ENCODE results near the gene UQCC2. TPM values are rescaled to one million over a fixed set of nuclear protein-coding genes. Genes with fewer than 3 reads are reported as not detected.

Gene UQCC2
- polyA plus RNA-seq, 3 donors, result 58.5 to 68.6 (median 65.6) TPM

DNA sequence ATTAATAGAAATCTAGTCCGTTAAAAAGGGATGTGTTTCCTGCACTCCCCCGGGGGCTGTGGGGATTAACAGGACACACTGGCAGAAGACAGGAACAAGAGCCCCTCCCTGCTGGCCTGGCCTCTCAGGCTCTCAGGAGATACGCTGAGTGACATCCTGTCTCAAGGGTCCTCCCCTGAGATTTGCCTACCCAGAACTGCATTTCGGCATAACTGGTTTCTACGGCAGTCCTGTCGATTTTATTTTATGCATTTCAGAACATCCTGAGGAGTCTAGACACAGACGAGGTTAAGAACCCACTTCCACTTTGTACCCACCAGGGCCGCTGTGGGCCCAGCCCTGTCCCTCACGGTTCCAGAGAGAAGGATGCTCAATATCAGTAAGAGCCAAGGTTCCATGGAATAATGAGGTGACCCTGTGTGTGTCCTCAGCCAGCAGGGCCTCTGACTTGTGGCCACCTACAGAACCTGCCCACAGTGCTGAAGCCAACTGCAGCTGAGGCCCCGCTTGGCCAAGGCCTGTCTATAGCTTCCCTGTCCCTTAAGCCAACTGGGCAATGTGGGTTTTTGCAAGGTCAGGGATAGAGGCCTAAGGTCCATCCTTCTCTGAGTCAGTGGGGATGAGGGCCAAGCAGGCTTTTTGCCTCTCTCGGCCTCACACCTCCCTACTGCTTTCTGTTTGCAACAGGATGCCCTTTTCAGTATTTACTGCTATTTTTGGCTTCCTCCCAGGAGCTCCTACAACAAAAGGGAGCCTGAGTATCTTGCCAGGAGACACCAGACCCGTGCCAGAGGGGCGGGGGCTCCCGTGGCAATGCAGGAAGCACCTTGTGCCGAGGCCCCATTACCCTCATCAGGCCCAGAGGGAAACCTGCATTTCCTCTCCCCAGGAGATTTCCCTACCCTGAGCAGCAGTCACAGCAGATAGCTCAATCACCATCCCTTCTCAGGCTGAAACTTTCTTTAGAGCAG lies 14.7 kb downstream of the UQCC2 start:
- no peak for DNase-seq (ENCODE audit: extremely low read depth in 1 of 11, low read depth in 9 of 11, low spot score in 4 of 11)

DNA sequence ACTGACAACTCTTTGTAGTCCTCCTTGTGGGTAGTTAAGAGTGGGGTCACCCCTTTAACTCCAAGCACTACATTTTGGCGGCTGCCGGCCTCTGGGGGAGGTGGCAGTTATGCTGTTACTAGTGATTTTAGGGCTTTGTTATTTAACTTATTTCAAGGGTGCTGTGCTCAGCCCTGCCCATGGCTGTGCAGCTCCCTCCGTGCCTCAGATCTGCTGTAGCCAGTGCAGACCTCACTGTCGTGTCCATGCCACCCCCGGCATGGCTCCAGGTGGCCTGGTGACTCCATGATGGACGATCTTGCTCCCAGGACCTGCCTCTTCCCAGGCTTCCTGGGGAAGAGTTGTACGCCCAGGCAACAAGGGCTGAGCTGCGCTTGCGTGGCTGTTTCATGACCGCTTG lies 15.4 kb downstream of the UQCC2 start:
- DNase-seq (ENCODE audit: extremely low read depth in 1 of 11, low read depth in 9 of 11, low spot score in 4 of 11), result no peak

DNA sequence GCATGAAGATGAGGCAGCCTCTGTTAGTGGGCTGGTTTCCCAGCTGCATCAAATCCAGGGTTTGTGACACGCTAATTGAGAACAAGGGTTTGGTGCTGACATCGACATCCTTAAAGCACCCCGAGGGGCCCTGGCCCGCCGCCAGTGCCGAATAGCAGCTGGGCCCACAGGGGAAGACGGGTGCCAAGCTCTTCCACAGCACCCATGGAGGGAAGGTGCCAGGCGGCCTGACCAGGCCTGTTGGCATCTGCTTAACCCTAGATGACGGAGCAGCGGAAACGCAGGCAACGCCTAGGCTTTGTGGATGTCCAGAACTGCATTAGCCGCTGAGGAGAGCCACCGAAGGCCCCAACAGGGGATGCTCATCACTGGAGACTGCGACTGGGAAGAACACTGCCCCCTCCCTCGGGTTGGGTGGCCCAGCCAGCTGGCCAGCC lies 16.0 kb downstream of the UQCC2 start:
- DNase-seq (ENCODE audit: extremely low read depth in 1 of 11, low read depth in 9 of 11, low spot score in 4 of 11), result no peak

DNA sequence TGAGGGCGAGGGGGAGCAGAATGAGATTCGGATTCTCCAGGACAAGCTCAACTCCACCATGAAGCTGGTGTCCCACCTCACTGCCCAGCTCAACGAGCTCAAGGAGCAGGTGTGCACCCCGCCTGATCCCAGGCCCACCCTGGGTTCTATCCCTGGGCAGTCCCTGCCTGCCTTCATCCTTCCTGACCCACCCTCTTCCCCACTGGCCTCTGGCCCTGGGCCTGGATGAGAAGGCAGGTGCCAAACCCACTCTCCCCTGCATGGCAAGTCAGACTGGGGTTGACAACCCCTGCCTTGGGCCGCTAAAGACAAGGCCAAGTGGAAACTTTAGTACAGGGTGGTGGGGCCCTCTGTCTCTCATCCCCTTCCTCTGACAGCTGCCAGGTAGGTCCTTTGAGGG lies 16.5 kb downstream of the UQCC2 start:
- DNase-seq (ENCODE audit: extremely low read depth in 1 of 11, low read depth in 9 of 11, low spot score in 4 of 11), result no peak

DNA sequence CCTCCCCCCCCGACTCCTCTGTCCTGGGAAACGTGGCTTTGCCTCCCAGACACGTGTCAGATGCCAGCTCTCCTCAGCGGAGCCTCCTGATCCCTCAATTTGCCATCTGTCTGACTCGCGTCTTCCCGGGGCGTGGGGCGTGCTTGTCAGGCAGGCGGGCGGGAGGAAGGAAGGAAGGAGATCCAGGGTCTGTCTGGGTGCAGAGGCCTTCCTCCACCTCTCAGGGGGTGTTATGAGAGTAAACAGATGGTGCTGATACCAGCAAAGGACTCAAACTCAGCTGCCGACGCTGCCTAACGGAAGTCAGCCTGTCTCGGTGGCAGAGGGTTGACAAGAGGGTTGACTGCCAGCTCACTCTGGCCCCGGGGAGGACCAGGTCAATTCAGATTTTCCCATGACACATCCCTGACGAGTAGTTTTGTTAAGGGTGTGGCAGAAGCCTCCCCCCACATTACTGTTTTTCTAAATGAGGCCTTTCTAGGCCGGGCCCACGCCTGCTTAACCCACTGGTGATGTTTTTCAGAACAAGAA lies 17.0 kb downstream of the UQCC2 start:
- no peak for DNase-seq (ENCODE audit: extremely low read depth in 1 of 11, low read depth in 9 of 11, low spot score in 4 of 11)

DNA sequence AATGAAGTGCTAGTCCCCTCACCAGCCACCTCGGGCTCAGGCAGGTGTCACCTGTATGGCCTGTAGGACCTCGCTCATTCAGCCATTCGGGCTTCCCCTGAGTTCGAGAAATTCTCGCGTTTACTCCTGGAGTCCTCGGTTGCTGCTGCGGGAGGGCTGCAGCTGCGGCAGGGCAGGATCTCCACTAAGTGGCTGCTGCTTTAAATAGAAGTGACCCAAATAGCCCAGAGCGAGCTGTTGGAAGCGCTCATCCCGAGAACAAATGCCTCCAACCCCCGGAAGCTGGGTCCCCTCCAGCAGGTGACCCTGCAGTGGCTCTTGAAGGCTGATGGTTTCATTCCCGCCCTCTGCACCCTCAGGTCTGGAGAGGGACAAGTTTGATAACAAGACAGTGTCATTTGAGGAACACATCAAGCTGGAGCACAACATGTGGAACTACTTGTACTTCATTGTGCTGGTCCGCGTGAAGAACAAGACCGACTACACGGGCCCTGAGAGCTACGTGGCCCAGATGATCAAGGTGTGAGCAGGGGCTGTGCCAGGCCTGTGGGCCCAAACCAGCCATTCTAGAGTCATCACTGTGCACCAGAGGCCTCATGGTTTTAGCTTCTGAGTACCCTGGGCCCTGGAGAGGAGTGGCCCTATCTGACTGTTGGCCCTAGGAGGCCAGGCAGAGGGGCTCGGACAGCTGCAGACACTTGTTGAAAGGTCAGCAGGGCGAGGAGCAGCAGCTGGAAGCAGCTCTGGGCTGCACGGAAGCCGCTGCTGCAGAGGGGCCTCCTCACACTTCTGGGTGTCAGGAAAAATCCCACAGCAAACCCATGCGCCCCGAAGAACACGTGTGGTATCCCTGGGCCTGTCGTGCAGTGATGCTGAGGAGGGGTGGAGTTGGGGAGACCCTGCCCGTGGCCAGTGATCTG lies 18.1 kb downstream of the UQCC2 start:
- no peak for DNase-seq (ENCODE audit: extremely low read depth in 1 of 11, low read depth in 9 of 11, low spot score in 4 of 11)

DNA sequence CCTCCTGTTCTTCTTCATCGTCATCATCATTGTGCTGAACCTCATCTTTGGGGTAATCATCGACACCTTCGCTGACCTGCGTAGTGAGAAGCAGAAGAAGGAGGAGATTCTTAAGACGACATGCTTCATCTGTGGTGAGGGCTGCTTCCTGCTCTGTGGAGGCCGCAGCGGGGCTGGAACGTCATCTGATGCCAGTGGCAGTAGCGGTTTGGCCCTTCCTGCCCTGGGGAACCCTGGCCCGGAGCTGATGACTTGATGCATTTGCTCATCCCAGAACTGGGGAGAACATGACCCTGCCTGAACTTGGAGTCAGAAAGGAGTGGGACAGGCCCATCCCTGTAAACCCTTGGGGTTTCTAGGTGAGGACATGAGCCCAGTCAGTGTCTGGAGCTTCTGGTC lies 18.7 kb downstream of the UQCC2 start:
- no peak for DNase-seq (ENCODE audit: extremely low read depth in 1 of 11, low read depth in 9 of 11, low spot score in 4 of 11)

DNA sequence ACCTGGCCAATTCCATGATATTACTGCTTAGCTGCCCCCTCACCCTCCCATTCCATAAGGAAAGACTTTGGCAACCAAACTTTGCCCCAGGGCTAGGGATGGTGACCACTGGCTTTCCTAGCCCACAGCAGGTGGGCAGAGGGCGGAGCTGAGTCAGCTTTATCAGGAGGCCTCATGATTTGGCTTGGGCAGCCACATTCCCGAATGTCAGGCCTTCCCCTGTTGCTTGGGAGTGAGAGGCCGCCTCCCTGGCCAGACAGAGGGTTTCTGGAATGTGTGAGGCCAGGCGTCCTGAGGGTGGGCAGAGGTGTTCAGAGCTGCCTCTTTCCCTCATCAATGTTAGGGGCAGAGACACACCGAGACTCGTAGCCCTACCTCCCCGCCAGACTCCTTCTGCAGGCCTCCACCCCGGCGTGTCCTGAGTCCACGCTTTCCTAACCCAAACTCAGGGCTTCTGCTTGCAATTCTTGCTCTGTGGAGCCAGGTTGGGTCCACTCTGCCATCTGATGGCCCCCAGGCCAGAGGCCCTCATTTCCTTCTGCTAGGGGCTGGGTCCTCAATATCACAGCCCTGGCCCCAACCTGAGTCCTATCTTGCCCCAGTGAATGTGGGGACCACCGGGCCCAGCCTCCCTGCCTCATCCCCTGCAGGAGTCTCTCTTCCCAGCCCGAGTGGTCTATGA lies 19.3 kb downstream of the UQCC2 start:
- no peak for DNase-seq (ENCODE audit: extremely low read depth in 1 of 11, low read depth in 9 of 11, low spot score in 4 of 11)

DNA sequence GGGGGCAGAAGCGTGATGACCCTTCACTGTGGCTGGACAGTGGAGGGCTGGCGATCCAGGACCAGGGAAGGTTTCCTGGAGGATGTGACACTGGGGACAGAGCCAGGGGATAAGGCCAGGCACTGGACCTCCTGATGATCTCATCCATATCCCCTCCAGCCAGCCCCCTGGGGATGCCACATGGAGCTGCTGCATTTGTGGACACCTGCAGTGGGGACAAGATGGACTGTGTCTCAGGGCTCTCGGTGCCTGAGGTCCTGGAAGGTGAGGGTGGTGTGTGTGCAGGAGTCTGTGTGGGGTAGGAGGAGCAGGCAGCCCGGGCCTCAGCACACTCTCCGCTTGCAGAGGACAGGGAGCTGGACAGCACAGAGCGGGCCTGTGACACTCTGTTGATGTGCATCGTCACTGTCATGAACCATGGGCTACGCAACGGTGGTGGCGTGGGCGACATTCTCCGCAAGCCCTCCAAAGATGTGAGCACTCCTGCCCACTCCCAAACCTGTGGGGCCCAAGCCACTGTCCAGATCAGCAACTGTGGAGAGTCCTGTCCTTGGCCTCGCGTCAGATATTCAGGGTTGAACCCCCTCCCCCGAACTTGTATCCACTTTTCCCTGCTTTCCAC lies 19.9 kb downstream of the UQCC2 start:
- DNase-seq (ENCODE audit: extremely low read depth in 1 of 11, low read depth in 9 of 11, low spot score in 4 of 11), result no peak

DNA sequence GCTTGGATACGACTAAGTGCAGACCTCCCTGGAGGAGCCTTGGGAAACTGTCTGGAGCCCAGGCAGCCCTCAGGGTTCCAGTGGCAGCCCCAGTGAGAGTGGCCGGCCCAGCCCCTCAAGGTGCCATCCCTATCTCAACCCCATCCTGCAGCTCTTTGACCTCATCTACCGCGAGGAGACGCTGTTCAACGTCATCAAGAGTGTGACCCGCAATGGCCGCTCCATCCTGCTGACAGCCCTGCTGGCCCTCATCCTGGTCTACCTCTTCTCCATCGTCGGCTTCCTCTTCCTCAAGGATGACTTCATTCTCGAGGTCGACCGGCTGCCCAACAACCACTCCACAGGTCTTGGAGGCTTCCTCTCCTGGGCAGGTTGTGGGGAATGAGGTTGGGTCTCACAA lies 20.7 kb downstream of the UQCC2 start:
- DNase-seq (ENCODE audit: extremely low read depth in 1 of 11, low read depth in 9 of 11, low spot score in 4 of 11), result no peak

DNA sequence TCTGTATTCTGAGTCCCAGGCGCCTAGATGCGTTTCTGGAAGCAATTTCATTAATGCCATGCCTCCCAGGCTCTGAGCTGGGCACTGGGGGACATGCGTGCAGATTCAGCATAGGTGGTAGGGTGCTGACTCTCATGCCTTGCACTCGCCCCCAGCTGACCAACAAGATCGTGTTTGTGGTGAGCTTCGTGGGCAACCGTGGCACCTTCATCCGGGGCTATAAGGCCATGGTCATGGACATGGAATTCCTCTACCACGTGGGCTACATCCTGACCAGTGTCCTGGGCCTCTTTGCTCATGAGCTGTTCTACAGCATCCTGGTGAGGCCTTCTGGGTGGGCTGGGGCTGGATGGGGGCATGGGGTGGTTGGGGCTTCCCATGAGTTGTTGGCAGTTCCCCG lies 21.6 kb downstream of the UQCC2 start:
- no peak for DNase-seq (ENCODE audit: extremely low read depth in 1 of 11, low read depth in 9 of 11, low spot score in 4 of 11)

DNA sequence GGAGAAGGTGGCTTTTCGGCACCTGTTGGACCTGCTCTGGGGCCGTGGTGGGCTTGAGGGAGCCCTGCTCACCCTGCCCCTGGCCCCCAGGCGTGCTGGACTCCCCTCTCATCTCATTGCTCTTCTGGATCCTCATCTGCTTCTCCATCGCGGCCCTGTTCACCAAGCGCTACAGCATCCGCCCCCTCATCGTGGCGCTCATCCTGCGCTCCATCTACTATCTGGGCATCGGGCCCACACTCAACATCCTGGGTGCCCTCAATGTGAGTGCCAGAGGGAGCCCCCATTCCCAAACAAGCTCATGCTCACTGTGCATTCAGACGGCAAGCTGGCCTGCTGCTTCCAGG lies 22.4 kb downstream of the UQCC2 start:
- no peak for DNase-seq (ENCODE audit: extremely low read depth in 1 of 11, low read depth in 9 of 11, low spot score in 4 of 11)

DNA sequence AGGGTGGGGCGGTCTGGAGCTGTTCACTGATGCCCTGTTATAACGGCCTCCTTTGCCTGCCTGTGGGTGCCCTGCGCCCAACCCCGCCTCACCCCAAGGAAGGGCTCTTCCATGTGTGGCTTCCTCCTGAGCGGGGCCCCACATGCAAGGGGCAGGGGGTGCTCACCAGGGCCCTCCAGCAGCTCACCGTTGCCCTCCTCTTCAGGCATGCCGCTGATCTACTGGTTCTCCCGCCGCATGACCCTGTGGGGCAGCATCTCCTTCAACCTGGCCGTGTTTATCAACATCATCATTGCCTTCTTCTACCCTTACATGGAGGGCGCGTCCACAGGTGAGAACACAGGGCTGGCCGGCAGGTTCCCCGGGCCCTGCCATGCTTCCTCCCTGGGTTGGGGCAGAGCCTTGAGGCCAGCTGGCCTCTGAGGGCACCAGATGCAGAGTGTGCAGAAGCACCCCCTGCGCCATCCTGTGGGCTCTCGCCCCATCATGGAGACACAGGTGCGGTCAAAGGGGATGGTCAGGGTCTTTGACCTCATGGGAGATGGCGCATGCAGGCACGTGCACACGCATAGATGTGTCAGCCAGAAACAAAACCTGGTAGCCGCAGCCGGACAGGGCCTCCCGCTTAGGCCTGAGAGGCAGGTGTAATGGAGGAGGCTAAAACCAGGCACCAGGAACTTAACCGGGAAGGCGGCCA lies 22.9 kb downstream of the UQCC2 start:
- DNase-seq (ENCODE audit: extremely low read depth in 1 of 11, low read depth in 9 of 11, low spot score in 4 of 11), result no peak

DNA sequence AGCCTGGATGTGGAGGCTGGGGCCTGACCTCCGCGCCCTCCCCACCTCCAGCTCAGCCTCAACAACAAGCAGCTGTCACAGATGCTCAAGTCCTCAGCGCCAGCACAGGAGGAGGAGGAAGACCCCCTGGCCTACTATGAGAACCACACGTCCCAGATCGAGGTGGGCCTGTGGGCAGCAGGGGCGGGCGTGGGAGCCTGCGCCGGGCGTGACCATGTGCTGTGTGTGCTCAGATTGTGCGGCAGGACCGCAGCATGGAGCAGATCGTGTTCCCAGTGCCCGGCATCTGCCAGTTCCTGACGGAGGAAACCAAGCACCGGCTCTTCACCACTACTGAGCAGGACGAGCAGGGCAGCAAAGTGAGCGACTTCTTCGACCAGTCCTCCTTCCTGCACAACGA lies 23.5 kb downstream of the UQCC2 start:
- no peak for DNase-seq (ENCODE audit: extremely low read depth in 1 of 11, low read depth in 9 of 11, low spot score in 4 of 11)

DNA sequence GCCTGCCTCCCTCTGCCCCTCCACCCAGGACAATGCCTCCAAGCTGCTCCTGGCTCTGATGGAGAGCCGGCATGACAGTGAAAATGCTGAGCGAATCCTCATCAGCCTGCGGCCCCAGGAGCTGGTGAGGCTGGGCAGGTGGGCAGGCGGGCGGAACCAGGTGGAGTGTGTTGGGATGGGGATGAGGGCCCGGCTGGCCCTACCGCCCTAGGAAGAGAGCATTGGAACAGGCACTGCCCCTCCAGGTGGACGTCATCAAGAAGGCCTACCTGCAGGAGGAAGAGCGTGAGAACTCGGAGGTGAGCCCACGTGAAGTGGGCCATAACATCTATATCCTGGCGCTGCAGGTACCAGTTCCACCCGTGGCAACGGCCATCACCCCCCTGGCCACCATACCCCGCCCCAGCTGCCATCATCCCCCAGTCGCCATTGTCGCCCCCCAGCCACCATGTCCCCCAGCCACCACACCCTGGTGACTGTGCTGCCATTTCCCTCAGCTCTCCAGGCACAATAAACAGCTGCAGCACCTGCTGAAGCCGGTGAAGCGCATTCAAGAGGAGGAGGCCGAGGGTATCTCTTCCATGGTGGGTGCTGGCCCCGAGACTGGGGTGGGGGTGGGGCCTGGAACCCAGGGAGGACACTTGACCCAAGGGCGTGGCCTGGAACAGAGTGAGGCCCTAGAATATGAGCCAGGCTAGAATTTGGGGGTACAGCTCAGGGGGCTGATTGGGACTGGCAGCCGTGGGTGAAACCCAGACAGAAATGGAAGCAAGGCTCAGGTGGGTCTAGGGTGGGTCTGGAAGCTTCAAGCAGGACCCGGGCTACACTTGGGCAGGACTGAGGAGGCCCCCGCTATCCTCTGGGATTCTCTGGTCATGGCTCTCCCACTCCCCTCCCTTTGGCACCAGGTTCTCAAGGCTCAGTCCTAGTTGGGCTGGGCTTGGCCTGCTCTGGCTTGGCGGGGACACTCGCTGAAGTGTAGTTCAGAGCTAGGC lies 24.2 kb downstream of the UQCC2 start:
- no peak for DNase-seq (ENCODE audit: extremely low read depth in 1 of 11, low read depth in 9 of 11, low spot score in 4 of 11)

DNA sequence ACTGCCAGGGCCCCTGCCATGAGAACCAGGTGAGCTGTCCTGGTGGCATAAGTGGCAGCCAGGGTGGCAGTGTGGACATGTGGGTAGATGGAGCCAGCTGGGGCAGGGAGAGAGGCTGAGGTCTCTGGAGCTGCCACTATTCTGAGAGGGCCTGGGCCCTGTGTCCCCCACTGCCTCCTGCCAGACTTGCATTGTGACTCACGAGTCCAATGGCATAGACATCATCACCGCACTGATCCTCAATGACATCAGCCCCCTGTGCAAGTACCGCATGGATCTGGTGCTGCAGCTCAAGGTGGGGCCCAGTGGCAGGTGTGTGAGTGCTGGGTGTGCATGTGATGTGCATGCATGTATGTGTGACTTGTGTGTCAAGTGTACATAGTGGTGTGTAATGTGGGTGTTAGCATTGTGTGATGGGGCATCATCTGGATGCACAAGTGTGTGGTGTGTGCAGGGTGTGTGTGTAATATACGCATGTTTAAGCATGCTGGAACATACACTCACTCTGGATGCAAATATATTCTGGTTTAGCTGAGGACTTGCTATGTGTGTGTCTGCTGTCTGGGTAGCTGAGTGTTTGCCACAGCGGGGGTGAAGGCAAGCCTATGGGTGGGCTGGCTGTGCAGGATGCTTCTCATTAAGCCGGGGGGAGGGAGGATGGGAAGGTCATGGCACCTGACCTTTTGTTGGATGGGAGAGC lies 25.1 kb downstream of the UQCC2 start:
- no peak for DNase-seq (ENCODE audit: extremely low read depth in 1 of 11, low read depth in 9 of 11, low spot score in 4 of 11)

Measured in renal cortex interstitium (tissue), 11 donors.